H9 (cell line): ENCODE measurements around the gene PHF12. TPM values are rescaled to one million over a fixed set of nuclear protein-coding genes. Genes with fewer than 3 reads are reported as not detected.

ENCODE experiments used
- DNase-seq: peaks from one replicate; pipeline ENCODE4 v3.0.0-alpha.2; 2017
- H2AFZ ChIP-seq: one replicate; pipeline ENCODE4 v1.6.1; 2013; ENCODE audit warnings: mild to moderate bottlenecking, low read length, control low read depth, moderate library complexity
- H2AK5ac ChIP-seq: 2 replicates; pipeline ENCODE4 v1.6.1; 2013; ENCODE audit warnings: low read length, control low read depth, mixed read lengths; ENCODE audit not compliant: insufficient read length
- H2BK120ac ChIP-seq: one replicate; pipeline ENCODE4 v1.6.1; 2013; ENCODE audit warnings: low read depth, mild to moderate bottlenecking, low read length, control low read depth, inconsistent platforms; ENCODE audit not compliant: poor library complexity, severe bottlenecking
- H2BK12ac ChIP-seq: 2 replicates; pipeline ENCODE4 v1.6.1; 2013; ENCODE audit warnings: low read length, control low read depth, mixed read lengths, low read depth; ENCODE audit not compliant: insufficient read length
- H2BK15ac ChIP-seq: 2 replicates; pipeline ENCODE4 v1.6.1; 2013; ENCODE audit warnings: low read depth, low read length, control low read depth
- H2BK20ac ChIP-seq: one replicate; pipeline ENCODE4 v1.6.1; 2013; ENCODE audit warnings: low read depth, mild to moderate bottlenecking, low read length, control low read depth, inconsistent platforms; ENCODE audit not compliant: poor library complexity, severe bottlenecking
- H2BK5ac ChIP-seq: 2 replicates; pipeline ENCODE4 v1.6.1; 2013; ENCODE audit warnings: low read length, control low read depth, mixed read lengths; ENCODE audit not compliant: insufficient read length
- H3K14ac ChIP-seq: 2 replicates; pipeline ENCODE4 v1.6.1; 2013; ENCODE audit warnings: low read length, control low read depth; ENCODE audit not compliant: insufficient read depth
- H3K18ac ChIP-seq: 2 replicates; pipeline ENCODE4 v1.6.1; 2013; ENCODE audit warnings: low read depth, mild to moderate bottlenecking, mixed read lengths, low read length, control low read depth; ENCODE audit not compliant: insufficient read length
- H3K23ac ChIP-seq: 2 replicates; pipeline ENCODE4 v1.6.1; 2013; ENCODE audit warnings: low read length, control low read depth, mixed read lengths, low read depth; ENCODE audit not compliant: insufficient read length
- H3K23me2 ChIP-seq: 2 replicates; pipeline ENCODE4 v1.6.1; 2013; ENCODE audit warnings: low read depth, mild to moderate bottlenecking, mixed read lengths, low read length, control low read depth; ENCODE audit not compliant: insufficient read length, poor library complexity, severe bottlenecking
- H3K27ac ChIP-seq: 2 replicates; pipeline ENCODE4 v1.5.1; 2013; ENCODE audit warnings: low read length, control low read depth, mixed read lengths, low read depth; ENCODE audit not compliant: insufficient read length
- H3K27me3 ChIP-seq: 2 replicates; pipeline ENCODE4 v1.6.1; 2013; ENCODE audit warnings: low read length, control low read depth, inconsistent platforms; ENCODE audit not compliant: insufficient read depth
- H3K4ac ChIP-seq: 2 replicates; pipeline ENCODE4 v1.6.1; 2013; ENCODE audit warnings: low read depth, mild to moderate bottlenecking, control low read depth, inconsistent platforms, low read length, moderate library complexity
- H3K4me1 ChIP-seq: 2 replicates; pipeline ENCODE4 v1.6.1; 2013; ENCODE audit warnings: low read length, control low read depth, inconsistent platforms; ENCODE audit not compliant: insufficient read depth
- H3K4me2 ChIP-seq: 2 replicates; pipeline ENCODE4 v1.6.1; 2013; ENCODE audit warnings: low read length, control low read depth, mixed read lengths; ENCODE audit not compliant: insufficient read length, insufficient read depth
- H3K56ac ChIP-seq: 2 replicates; pipeline ENCODE4 v1.6.1; 2013; ENCODE audit warnings: low read depth, mild to moderate bottlenecking, mixed read lengths, low read length, control low read depth; ENCODE audit not compliant: insufficient read length
- H3K79me1 ChIP-seq: 2 replicates; pipeline ENCODE4 v1.6.1; 2013; ENCODE audit warnings: low read depth, mild to moderate bottlenecking, moderate library complexity, low read length, control low read depth, inconsistent platforms; ENCODE audit not compliant: insufficient read depth, poor library complexity, severe bottlenecking
- H3K79me2 ChIP-seq: 2 replicates; pipeline ENCODE4 v1.6.1; 2013; ENCODE audit warnings: low read length, control low read depth, inconsistent platforms; ENCODE audit not compliant: insufficient read depth
- H3K9ac ChIP-seq: 2 replicates; pipeline ENCODE4 v1.6.1; 2013; ENCODE audit warnings: low read length, control low read depth, mixed read lengths; ENCODE audit not compliant: insufficient read length; ENCODE audit errors: extremely low read depth
- H3K9me3 ChIP-seq: one replicate; pipeline ENCODE4 v1.6.1; 2013; ENCODE audit warnings: low read depth, low read length, inconsistent platforms; ENCODE audit not compliant: control insufficient read depth
- H3T11ph ChIP-seq: one replicate; pipeline ENCODE4 v1.6.1; 2013; ENCODE audit warnings: mild to moderate bottlenecking, low read length, control low read depth, inconsistent platforms
- H4K20me1 ChIP-seq: one replicate; pipeline ENCODE4 v1.6.1; 2013; ENCODE audit not compliant: control insufficient read depth, insufficient read length, insufficient read depth
- H4K5ac ChIP-seq: 2 replicates; pipeline ENCODE4 v1.6.1; 2013; ENCODE audit warnings: low read depth, mild to moderate bottlenecking, mixed read lengths, low read length, control low read depth; ENCODE audit not compliant: insufficient read length
- H4K8ac ChIP-seq: replicated peaks from 2 replicates; pipeline ENCODE4 v1.6.1; 2013; ENCODE audit warnings: low read length, control low read depth, mixed read lengths, low read depth; ENCODE audit not compliant: insufficient read length
- H4K91ac ChIP-seq: 2 replicates; pipeline ENCODE4 v1.6.1; 2013; ENCODE audit warnings: low read depth, mild to moderate bottlenecking, moderate library complexity, mixed read lengths, low read length, control low read depth; ENCODE audit not compliant: insufficient read length
- H3K27ac Mint-ChIP-seq, 3 experiments: 2 replicates in 2 of 3; 3 replicates in 1 of 3; pipeline ENCODE4 v1.8.0; 2020 to 2021; ENCODE audit warnings: mixed read lengths in 3 of 3, mild to moderate bottlenecking in 1 of 3, moderate library complexity in 1 of 3
- H3K27me3 Mint-ChIP-seq: 2 replicates; pipeline ENCODE4 v1.8.0; 2021; ENCODE audit warnings: low read depth, mild to moderate bottlenecking, moderate library complexity, mixed read lengths
- H3K36me3 Mint-ChIP-seq, 3 experiments: 2 replicates in 2 of 3; 3 replicates in 1 of 3; pipeline ENCODE4 v1.8.0; 2020 to 2021; ENCODE audit warnings: low read depth in 3 of 3, mixed read lengths in 3 of 3; ENCODE audit not compliant: insufficient read depth in 1 of 3
- H3K4me1 Mint-ChIP-seq, 2 experiments: 2 replicates each; pipeline ENCODE4 v1.8.0; 2020; ENCODE audit warnings: mixed read lengths in 2 of 2
- H3K4me3 Mint-ChIP-seq, 2 experiments: 2 replicates in 1 of 2; 3 replicates in 1 of 2; pipeline ENCODE4 v1.8.0; 2020 to 2021; ENCODE audit warnings: mild to moderate bottlenecking in 2 of 2, mixed read lengths in 2 of 2, moderate library complexity in 1 of 2
- H3K9me3 Mint-ChIP-seq, 2 experiments: 2 replicates in 1 of 2; 3 replicates in 1 of 2; pipeline ENCODE4 v1.8.0; 2020; ENCODE audit warnings: mild to moderate bottlenecking in 2 of 2, mixed read lengths in 2 of 2, moderate library complexity in 1 of 2
- WGBS: extraction: QIAGEN DNeasy Blood & Tissue Kit; methylation state at CpG from one replicate; pipeline ENCODE4 v1.1.7; 2013; ENCODE audit warnings: missing lambda C conversion rate, low lambda C conversion rate, mixed read lengths; ENCODE audit not compliant: insufficient read length; ENCODE audit errors: extremely low coverage; 5-methylcytosine and 5-hydroxymethylcytosine counted together
- total RNA-seq: library from RNA; stranded (reverse); gene quantifications from 2 replicates; pipeline ENCODE4 v1.2.1, GENCODE V29; 2021
- TF ChIP-seq, protein P1 (sequence below): fragments of 200-600 bp; sonication (generic); conservative IDR thresholded peaks from 3 replicates; pipeline ENCODE4 v1.8.0; 2021; ENCODE audit warnings: antibody characterized with exemption, mild to moderate bottlenecking

Gene PHF12
- total RNA-seq, 1 experiment from 2014 or later, result 62.1 TPM

DNA sequence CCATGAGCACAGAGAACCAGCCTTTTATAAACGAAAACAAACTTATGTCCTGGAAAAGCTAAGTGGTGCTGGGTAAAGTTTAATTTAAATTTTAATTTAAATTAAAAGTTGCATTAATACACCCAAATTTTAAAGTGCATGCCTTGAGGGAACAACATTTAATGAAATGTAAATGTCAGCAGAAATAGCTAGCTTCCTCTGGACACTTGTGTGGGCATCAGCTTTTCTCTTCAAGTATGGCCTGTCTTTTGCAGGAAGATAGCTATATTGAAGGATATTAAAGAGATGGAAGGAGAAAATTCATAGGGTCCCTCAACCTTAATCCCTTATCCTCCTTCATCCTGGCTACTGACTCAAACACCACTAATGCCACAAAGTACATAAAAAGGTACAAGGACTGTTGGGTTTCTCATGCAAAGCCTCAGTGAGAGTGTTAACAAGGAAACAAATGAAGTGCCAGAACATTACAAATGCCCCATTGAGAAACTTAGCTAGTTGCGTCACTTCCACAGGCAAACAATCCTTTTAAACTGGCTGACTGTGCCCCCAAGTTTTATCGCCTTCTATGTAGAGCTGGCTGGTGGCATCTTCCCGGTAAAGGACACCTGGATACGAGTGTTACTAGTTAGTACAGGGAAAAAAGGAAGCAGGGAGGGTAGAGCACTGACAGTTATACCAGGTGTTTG lies 14.1 kb downstream of the PHF12 start:
- H2BK20ac ChIP-seq, result no peak overlapping the region
- no peak overlapping the region for H4K5ac ChIP-seq
- H2BK12ac ChIP-seq, result no peak overlapping the region
- H3K56ac ChIP-seq, result no peak overlapping the region
- H2AFZ ChIP-seq, result no peak overlapping the region
- no CpG with 5 or more reads among the region's 5 CpGs for WGBS
- no peak overlapping the region for H3K9ac ChIP-seq
- peaks cover 49% of the 10 kb centered on the region; the same call in 1 of the 2 replicates for H3K79me2 ChIP-seq
- peak overlapping the region; percentile 15 to 95 (median 40); a peak in 3 of 7 replicates for H3K27ac Mint-ChIP-seq
- H3K4me1 Mint-ChIP-seq, result peaks cover 46 to 48% of the 10 kb centered on the region in 2 experiments
- H2BK15ac ChIP-seq, result no peak overlapping the region
- H3K9me3 Mint-ChIP-seq, result no peaks in the 10 kb centered on the region
- no peak overlapping the region for H3K4me3 Mint-ChIP-seq
- no peak overlapping the region for H2BK5ac ChIP-seq
- no peak for DNase-seq
- H4K20me1 ChIP-seq, result no peaks in the 10 kb centered on the region
- no peak overlapping the region for H4K8ac ChIP-seq
- no peaks in the 10 kb centered on the region for H3K23me2 ChIP-seq
- no peaks in the 10 kb centered on the region for H3K27me3 Mint-ChIP-seq
- H3K14ac ChIP-seq, result no peak overlapping the region
- H3K23ac ChIP-seq, result no peak overlapping the region
- peaks cover 9% of the 10 kb centered on the region; the same call in 1 of the 2 replicates for H3K4me1 ChIP-seq
- TF ChIP-seq, protein P1, sequence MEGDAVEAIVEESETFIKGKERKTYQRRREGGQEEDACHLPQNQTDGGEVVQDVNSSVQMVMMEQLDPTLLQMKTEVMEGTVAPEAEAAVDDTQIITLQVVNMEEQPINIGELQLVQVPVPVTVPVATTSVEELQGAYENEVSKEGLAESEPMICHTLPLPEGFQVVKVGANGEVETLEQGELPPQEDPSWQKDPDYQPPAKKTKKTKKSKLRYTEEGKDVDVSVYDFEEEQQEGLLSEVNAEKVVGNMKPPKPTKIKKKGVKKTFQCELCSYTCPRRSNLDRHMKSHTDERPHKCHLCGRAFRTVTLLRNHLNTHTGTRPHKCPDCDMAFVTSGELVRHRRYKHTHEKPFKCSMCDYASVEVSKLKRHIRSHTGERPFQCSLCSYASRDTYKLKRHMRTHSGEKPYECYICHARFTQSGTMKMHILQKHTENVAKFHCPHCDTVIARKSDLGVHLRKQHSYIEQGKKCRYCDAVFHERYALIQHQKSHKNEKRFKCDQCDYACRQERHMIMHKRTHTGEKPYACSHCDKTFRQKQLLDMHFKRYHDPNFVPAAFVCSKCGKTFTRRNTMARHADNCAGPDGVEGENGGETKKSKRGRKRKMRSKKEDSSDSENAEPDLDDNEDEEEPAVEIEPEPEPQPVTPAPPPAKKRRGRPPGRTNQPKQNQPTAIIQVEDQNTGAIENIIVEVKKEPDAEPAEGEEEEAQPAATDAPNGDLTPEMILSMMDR, result no peak
- H2AK5ac ChIP-seq, result no peak overlapping the region
- no peak overlapping the region for H4K91ac ChIP-seq
- H3K27me3 ChIP-seq, result no peaks in the 10 kb centered on the region
- no peak overlapping the region for H2BK120ac ChIP-seq
- H3K18ac ChIP-seq, result no peak overlapping the region
- H3K36me3 Mint-ChIP-seq, result peaks cover 3 to 25% (median 22%) of the 10 kb centered on the region in 3 experiments; a peak in 6 of 7 replicates
- no peak overlapping the region for H3K4ac ChIP-seq
- no peaks in the 10 kb centered on the region for H3K9me3 ChIP-seq
- H3K4me2 ChIP-seq, result no peak overlapping the region
- no peak overlapping the region for H3T11ph ChIP-seq
- H3K79me1 ChIP-seq, result peaks cover 21% of the 10 kb centered on the region
- no peak overlapping the region for H3K27ac ChIP-seq
